ENCODE results near the gene CNNM3.

The CNNM3 gene

GRCh38 chr2:96866986-96867755, 51.1 kb downstream of the CNNM3 start:
- no peak for DNase-seq

- peak; percentile 40 for DNase-seq
Measured at GRCh38 chr2:96867756-96868554, 51.9 kb downstream of the CNNM3 start.

- peak; percentile 64 for DNase-seq
Measured at GRCh38 chr2:96868555-96869280, 52.6 kb downstream of the CNNM3 start.

- no peak for DNase-seq
Measured at GRCh38 chr2:96869281-96869821, 53.3 kb downstream of the CNNM3 start.

GRCh38 chr2:96869822-96870625, 54.0 kb downstream of the CNNM3 start, which contains the start of gene SEMA4C:
SEMA4C (minus strand) TSS chr2:96870080; CDS start chr2:96867886, 2,194 bp downstream.
- no peak for DNase-seq

- peak; percentile 56 for DNase-seq
Measured at GRCh38 chr2:96870626-96871255, 54.7 kb downstream of the CNNM3 start.

- no peak for DNase-seq
Measured at GRCh38 chr2:96872591-96873349, 56.7 kb downstream of the CNNM3 start.

- DNase-seq: peak; percentile 44
Measured at GRCh38 chr2:96873651-96874096, 57.6 kb downstream of the CNNM3 start.

GRCh38 chr2:96874198-96874831, 58.2 kb downstream of the CNNM3 start:
- DNase-seq: no peak

- no peak for DNase-seq
Measured at GRCh38 chr2:96875498-96876268, 59.6 kb downstream of the CNNM3 start.

GRCh38 chr2:96876269-96877041, 60.4 kb downstream of the CNNM3 start:
- DNase-seq: no peak

- DNase-seq: no peak
Measured at GRCh38 chr2:96877042-96877451, 61.0 kb downstream of the CNNM3 start.

- no peak for DNase-seq
Measured at GRCh38 chr2:96877631-96878092, 61.6 kb downstream of the CNNM3 start.

- no peak for DNase-seq
Measured at GRCh38 chr2:96878171-96878570, 62.1 kb downstream of the CNNM3 start.

GRCh38 chr2:96878796-96879544, 62.9 kb downstream of the CNNM3 start:
- no peak for DNase-seq

- DNase-seq: no peak
Measured at GRCh38 chr2:96879545-96880040, 63.5 kb downstream of the CNNM3 start.

- no peak for DNase-seq
Measured at GRCh38 chr2:96880891-96881273, 64.8 kb downstream of the CNNM3 start.

All from CD4-positive, alpha-beta T cell treated with Interleukin-15 for 1 hour (primary cell).